GM12801 (cell line): ENCODE measurements around the gene ATP8A2.

ENCODE experiments used
- TF ChIP-seq, protein P1 (sequence below): IDR thresholded peaks from one replicate; pipeline ENCODE4 v1.5.1; 2011; ENCODE audit warnings: control low read depth; ENCODE audit not compliant: insufficient read length; ENCODE audit errors: extremely low read depth

ATP8A2 gene

DNA sequence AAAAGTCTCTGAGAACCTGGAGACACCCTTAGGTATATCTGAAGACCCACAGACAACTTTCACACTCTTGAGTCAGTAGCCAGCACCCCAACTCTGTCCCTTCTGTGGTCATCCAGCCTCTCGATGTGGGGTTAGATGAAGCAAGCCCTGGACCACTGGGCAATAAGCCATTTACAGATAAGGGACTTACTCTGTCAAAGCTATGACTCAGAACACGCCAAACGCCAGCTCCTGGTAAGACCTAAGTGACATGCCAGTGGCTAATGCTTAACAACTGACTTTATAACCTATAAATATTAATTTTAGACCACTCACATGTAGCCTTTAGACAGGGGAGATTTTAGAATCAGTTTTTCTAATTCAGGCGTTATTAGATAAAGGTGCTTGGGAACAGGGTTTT lies 594.3 kb downstream of the ATP8A2 start:
- TF ChIP-seq, protein P1, sequence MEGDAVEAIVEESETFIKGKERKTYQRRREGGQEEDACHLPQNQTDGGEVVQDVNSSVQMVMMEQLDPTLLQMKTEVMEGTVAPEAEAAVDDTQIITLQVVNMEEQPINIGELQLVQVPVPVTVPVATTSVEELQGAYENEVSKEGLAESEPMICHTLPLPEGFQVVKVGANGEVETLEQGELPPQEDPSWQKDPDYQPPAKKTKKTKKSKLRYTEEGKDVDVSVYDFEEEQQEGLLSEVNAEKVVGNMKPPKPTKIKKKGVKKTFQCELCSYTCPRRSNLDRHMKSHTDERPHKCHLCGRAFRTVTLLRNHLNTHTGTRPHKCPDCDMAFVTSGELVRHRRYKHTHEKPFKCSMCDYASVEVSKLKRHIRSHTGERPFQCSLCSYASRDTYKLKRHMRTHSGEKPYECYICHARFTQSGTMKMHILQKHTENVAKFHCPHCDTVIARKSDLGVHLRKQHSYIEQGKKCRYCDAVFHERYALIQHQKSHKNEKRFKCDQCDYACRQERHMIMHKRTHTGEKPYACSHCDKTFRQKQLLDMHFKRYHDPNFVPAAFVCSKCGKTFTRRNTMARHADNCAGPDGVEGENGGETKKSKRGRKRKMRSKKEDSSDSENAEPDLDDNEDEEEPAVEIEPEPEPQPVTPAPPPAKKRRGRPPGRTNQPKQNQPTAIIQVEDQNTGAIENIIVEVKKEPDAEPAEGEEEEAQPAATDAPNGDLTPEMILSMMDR, result no peak

DNA sequence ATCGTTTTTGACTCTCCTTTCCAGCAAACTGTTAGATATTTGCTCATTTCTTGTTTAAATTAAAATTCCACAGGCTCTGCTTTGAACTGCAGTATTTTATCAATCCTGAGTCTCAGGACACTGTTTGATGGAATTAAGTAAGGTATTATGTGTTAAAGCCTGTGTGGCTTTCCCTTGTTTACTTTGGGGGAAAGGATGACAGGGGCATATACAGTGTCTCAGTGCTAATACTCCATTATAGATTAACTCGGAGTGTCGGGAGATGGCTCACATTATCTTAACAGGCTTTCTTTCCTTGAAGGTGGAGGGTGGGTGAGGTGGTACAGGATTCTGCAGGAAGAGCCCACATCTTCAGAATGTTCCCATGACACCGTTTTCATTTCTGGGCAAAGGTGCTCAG lies 595.4 kb downstream of the ATP8A2 start:
- TF ChIP-seq, protein P1, result no peak

DNA sequence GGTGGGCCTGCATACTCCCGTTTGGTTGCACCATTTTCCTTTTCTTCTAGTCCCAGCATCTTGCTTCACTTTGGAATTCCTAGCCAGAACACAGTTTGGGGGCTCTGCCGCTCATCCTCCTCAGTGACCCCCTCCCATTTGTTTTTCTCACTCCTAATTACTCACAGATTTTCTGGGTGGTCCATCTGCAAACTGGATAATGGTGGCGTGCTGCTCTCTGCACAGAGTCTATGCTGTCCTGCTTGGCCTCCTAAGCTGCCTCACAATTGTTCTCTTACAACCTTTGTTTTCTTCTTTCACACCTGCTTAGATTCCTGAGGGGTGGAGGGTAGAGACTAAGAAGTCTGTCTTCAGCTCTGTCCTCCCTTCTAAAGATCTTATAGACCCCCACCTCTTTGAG lies 599.3 kb downstream of the ATP8A2 start:
- TF ChIP-seq, protein P1, result no peak

DNA sequence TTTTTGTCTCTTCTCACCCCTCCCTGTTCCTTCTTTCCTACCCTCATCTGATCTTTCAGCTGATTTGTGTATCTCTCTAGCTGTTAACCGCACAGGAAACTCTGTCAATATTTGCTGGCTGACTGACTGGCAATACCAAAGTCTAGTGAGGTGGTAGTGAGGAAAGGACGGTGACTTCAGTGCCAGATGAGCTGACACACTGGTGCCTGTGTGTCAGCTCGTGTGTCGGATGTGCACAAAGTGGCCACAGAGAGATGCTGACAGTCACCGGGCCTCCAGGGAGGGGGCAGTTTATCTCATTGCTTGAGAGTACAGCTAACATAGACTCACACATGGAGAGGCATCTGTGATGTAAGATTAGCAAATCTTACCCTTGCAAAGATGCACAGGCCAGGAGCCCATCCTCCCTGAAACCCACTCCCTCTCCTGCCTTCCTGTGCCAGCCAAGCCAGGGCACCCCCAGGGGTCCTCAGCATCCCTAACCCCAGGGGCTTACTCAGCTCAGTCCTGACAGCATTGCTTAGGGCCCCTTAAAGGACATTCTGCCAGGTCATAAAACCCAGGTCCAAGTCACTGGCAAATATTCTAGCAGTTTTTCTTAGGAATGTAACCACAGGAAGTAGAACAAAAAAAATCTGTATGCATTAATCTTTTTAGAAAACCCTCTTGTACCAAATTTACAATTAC lies 599.8 kb downstream of the ATP8A2 start:
- TF ChIP-seq, protein P1, result no peak

DNA sequence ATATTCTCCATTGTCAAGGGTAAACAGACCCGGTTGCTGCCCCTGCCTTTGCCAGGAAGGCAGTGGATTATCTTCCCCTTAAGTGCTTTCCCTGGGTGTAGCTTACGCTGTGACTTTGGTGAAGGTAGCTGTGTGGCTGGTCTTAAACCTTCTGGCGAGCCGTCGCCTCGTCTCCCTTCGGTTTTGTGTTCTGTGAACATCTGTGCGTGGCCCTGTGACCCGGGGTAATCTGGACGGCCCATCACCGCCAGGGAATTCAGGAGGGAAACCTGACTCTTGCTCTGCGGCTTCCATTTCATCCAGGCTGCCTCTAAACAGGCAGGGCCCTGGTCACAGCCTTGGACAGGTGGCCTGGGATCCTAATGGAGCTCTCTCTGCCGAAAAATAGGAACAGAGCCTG lies 601.3 kb downstream of the ATP8A2 start:
- TF ChIP-seq, protein P1, result no peak

DNA sequence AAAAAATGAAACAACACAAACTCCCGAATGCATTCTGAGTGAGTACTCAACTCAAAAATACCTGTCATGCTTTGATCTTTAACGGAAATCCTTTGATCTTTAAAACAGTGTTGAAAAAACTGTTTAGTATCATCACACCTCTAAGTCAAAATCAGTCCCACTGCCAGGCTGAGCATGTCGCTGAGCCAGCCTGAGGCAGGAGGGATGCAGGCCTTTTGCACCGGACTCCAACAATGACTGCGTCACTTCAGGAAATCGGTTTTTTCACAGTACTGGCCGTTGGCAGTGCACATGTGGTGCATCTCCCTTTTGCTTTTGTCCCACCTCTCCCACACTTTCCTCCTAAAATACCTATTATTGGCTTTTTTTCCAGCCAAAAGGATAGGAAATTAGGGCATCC lies 601.8 kb downstream of the ATP8A2 start:
- TF ChIP-seq, protein P1, result no peak

DNA sequence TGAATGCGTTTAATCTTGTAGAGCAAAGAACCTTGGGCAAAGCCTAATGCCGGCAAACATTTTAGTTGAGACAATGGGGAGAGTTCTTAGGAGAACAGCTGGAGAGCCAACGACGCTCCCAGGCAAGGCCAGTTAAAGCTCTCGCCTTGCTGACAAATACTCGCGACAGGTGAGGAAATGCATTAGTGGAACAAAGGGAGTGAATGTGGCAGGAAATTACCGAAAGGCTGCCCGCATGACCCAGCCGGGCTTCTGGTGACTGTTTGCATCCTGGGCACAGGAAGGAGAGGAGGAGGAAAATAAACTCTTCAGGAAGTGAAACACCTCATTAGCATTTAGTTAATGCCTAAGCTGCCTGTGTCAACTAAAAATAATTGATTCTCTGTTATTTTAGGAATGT lies 605.4 kb downstream of the ATP8A2 start:
- TF ChIP-seq, protein P1, result no peak

DNA sequence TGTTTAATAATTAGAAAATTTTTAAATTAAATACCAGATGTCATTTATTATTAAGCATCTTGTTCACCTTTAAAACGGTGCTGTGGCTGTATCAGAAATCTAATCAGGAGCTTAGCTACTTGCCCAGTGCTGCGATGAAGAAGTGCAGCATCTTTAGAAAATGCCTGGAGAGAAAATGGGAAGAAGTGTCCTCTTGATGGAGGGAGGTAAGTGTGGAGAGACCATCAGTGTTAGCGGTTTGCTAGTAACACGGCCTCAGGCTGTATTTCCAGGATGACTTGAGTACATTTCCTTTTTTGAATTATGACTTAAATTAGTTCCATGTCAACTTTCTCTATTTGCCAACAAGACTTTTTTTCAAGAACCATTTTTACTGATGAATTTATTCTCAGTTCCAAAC lies 605.9 kb downstream of the ATP8A2 start:
- TF ChIP-seq, protein P1, result no peak
